Endothelial cell of umbilical vein (primary cell): Measurements from ENCODE around the gene UBE2E2. TPM values are rescaled to one million over a fixed set of nuclear protein-coding genes. Genes with fewer than 3 reads are reported as not detected.

Source experiments
- BruUV-seq: library from RNA; stranded (reverse); fragments of 400-500 nt; replicated peaks from 2 replicates; lab custom pipeline; 2021; lab: Mats Ljungman, UMichigan
- CTCF ChIA-PET: fragments of 300-600, 350-600 bp; sonication (Branson Sonifier 250); formaldehyde crosslinking; loops from one replicate; lab custom pipeline; 2021; ENCODE audit warnings: antibody characterized with exemption, inconsistent platforms; lab: Charles Lee
- POLR2A ChIA-PET: fragments of 300-600, 350-600 bp; sonication (Branson Sonifier 250); formaldehyde crosslinking; loops from one replicate; lab custom pipeline; 2021; ENCODE audit warnings: antibody characterized with exemption, inconsistent platforms; lab: Charles Lee
- DNase-seq: peaks from one replicate; pipeline ENCODE4 v3.0.0-alpha.2; 2011; ENCODE audit warnings: low read depth, low spot score
- FAIRE-seq: peaks from 2 replicates; lab custom pipeline; 2011; peaks lifted over from hg19 to GRCh38; lab: Jason Lieb, UNC
- H2AFZ ChIP-seq: 2 replicates; pipeline ENCODE4 v1.6.0; 2012; ENCODE audit warnings: low read depth, low read length, control low read depth, inconsistent platforms
- H3K27ac ChIP-seq: 2 replicates; pipeline ENCODE4 v1.5.1; 2011; ENCODE audit warnings: low read depth, mild to moderate bottlenecking, control low read depth, low read length, moderate library complexity; ENCODE audit not compliant: insufficient read depth
- H3K27me3 ChIP-seq, 2 experiments: 2 replicates each; pipeline versions ENCODE4 v1.6.0 to v1.6.1; 2011; ENCODE audit warnings: low read length in 2 of 2, mixed read lengths in 1 of 2; ENCODE audit not compliant: control insufficient read depth in 2 of 2, insufficient read depth in 2 of 2
- H3K36me3 ChIP-seq, 2 experiments: 2 replicates in 1 of 2; 3 replicates in 1 of 2; pipeline ENCODE4 v1.5.1; 2011; ENCODE audit warnings: low read length in 2 of 2, mild to moderate bottlenecking in 1 of 2, moderate library complexity in 1 of 2; ENCODE audit not compliant: control insufficient read depth in 2 of 2, insufficient read depth in 2 of 2; ENCODE audit errors: extremely low read depth in 1 of 2
- H3K4me1 ChIP-seq: 3 replicates; pipeline ENCODE4 v1.5.1; 2011; ENCODE audit warnings: mild to moderate bottlenecking, low read length; ENCODE audit not compliant: control insufficient read depth, insufficient read depth; ENCODE audit errors: extremely low read depth
- H3K4me2 ChIP-seq: 2 replicates; pipeline ENCODE4 v1.6.1; 2011; ENCODE audit warnings: low read length, control low read depth, mixed read lengths; ENCODE audit not compliant: insufficient read depth
- H3K4me3 ChIP-seq, 3 experiments: fragments of 200-600 bp in 1 of 3; sonication (generic), shearing (Covaris generic) in 1 of 3; replicated peaks in 1 of 3; 2 replicates each; pipeline ENCODE4 v1.5.1; 2011 to 2016; ENCODE audit warnings: control low read depth in 3 of 3, low read length in 3 of 3, mild to moderate bottlenecking in 2 of 3, inconsistent platforms in 1 of 3, low read depth in 1 of 3, moderate library complexity in 1 of 3; ENCODE audit not compliant: insufficient read depth in 1 of 3
- H3K79me2 ChIP-seq: 2 replicates; pipeline ENCODE4 v1.6.0; 2012; ENCODE audit warnings: low read length, inconsistent platforms; ENCODE audit not compliant: control insufficient read depth, insufficient read depth
- H3K9ac ChIP-seq: replicated peaks from 2 replicates; pipeline ENCODE3; 2011; ENCODE audit warnings: low read length, control low read depth; ENCODE audit not compliant: insufficient read depth; ENCODE audit errors: extremely low read depth
- H3K9me1 ChIP-seq: replicated peaks from 3 replicates; pipeline ENCODE4 v1.6.0; 2011; ENCODE audit warnings: mild to moderate bottlenecking, low read length; ENCODE audit not compliant: control insufficient read depth, insufficient read depth; ENCODE audit errors: extremely low read depth
- H3K9me3 ChIP-seq: replicated peaks from 2 replicates; pipeline ENCODE4 v1.5.1; 2012; ENCODE audit warnings: low read length, inconsistent platforms; ENCODE audit not compliant: control insufficient read depth, insufficient read depth
- H4K20me1 ChIP-seq: replicated peaks from 2 replicates; pipeline ENCODE3; 2011; ENCODE audit warnings: mild to moderate bottlenecking, low read length; ENCODE audit not compliant: control insufficient read depth, insufficient read depth; ENCODE audit errors: extremely low read depth
- EZH2 ChIP-seq: IDR thresholded peaks from 2 replicates; pipeline ENCODE4 v1.6.1; 2012; ENCODE audit warnings: borderline replicate concordance, low read depth, mild to moderate bottlenecking, moderate library complexity, low read length, inconsistent platforms; ENCODE audit not compliant: severe bottlenecking
- FOS ChIP-seq: IDR thresholded peaks from 2 replicates; pipeline ENCODE4 v1.6.1; 2011; ENCODE audit warnings: mild to moderate bottlenecking, low read length, moderate library complexity, borderline replicate concordance; ENCODE audit not compliant: insufficient read depth
- GATA2 ChIP-seq: IDR thresholded peaks from 2 replicates; pipeline ENCODE4 v1.7.0; 2011; ENCODE audit warnings: low read depth, mild to moderate bottlenecking, moderate library complexity, mixed read lengths, low read length; ENCODE audit not compliant: insufficient read length, insufficient read depth
- JUN ChIP-seq: IDR thresholded peaks from 2 replicates; pipeline ENCODE4 v1.6.1; 2011; ENCODE audit warnings: borderline replicate concordance, low read depth; ENCODE audit not compliant: insufficient read length, insufficient read depth
- MYC ChIP-seq: IDR thresholded peaks from one replicate; pipeline ENCODE4 v1.6.1; 2011; ENCODE audit warnings: mild to moderate bottlenecking, low read depth, low read length
- POLR2A ChIP-seq: IDR thresholded peaks from 2 replicates; pipeline ENCODE4 v1.6.1; 2012; ENCODE audit warnings: low read depth, mild to moderate bottlenecking, control low read depth, low read length
- POLR2AphosphoS5 ChIP-seq: IDR thresholded peaks from 2 replicates; pipeline ENCODE4 v1.6.1; 2012; ENCODE audit warnings: low read depth, mild to moderate bottlenecking, control low read depth, low read length, moderate library complexity; ENCODE audit not compliant: insufficient read depth
- dilution Hi-C: fragments of 300-500 bp; cut with MboI; formaldehyde crosslinking; loops from one replicate; pipeline ENCODE4 v1.15.0; 2019; ENCODE audit warnings: low sequenced_read_pairs; ENCODE audit not compliant: extremely low pct_ligation_motif_present
- intact Hi-C: fragments of 100-400 bp; cut with micrococcal nuclease; formaldehyde crosslinking; loops from one replicate; pipeline ENCODE4 v1.10.0; 2022
- polyA plus RNA-seq, 4 experiments: library from polyadenylated mRNA; depleted of rRNA in 3 of 4; stranded (reverse) in 3 of 4; unstranded in 1 of 4; fragments of >200 nt; gene quantifications; 2 replicates each; pipeline versions ENCODE4 v1.2.1 to v1.2.3, GENCODE V29; 2011 to 2012; ENCODE audit warnings: missing spikeins in 1 of 4
- total RNA-seq: library from RNA; stranded (reverse); gene quantifications from 2 replicates; pipeline ENCODE4 v1.2.3, GENCODE V29; 2021
- TF ChIP-seq, protein P1 (sequence below), 2 donors: IDR thresholded peaks; 1 replicate in 1 of 2; 2 replicates in 1 of 2; pipeline ENCODE4 v1.5.1; 2011; ENCODE audit warnings: low read length in 2 of 2, mild to moderate bottlenecking in 2 of 2, moderate library complexity in 2 of 2, control low read depth in 1 of 2, inconsistent platforms in 1 of 2, low read depth in 1 of 2; ENCODE audit not compliant: insufficient read depth in 1 of 2; ENCODE audit errors: extremely low read depth in 1 of 2
- TF ChIP-seq, protein P2 (sequence below): IDR thresholded peaks from 2 replicates; pipeline ENCODE4 v1.6.1; 2011; ENCODE audit not compliant: insufficient read depth, insufficient read length

The UBE2E2 gene
- total and polyA plus RNA-seq, 2 donors (not counting 3 experiments of a cell fraction or from before 2014, with no cell fraction given), result 37.0 to 45.4 TPM

GRCh38 chr3:23319366-23320312 lies 116.5 kb downstream of the UBE2E2 start:
- CTCF ChIA-PET, result no interaction called here
- intact Hi-C loops (loop anchor here (5.0 to 10.0 kb wide), 3 partner anchors 117 to 485 kb away; partner anchors contain the start of genes UBE2E1 and UBE2E2), dilution Hi-C loops (no loop called here)
- H3K27me3 ChIP-seq, result no peaks in the 10 kb centered on the region
- no peaks in the 10 kb centered on the region for H3K9me3 ChIP-seq
- DNase-seq, result no peak
- no peak overlapping the region for H2AFZ ChIP-seq
- H3K9ac ChIP-seq, result no peak overlapping the region
- TF ChIP-seq POLR2AphosphoS5, result no peak
- TF ChIP-seq FOS, result no peak
- TF ChIP-seq JUN, result no peak
- no peak for TF ChIP-seq EZH2
- TF ChIP-seq GATA2, result no peak
- no peak for TF ChIP-seq MYC
- TF ChIP-seq, protein P1, sequence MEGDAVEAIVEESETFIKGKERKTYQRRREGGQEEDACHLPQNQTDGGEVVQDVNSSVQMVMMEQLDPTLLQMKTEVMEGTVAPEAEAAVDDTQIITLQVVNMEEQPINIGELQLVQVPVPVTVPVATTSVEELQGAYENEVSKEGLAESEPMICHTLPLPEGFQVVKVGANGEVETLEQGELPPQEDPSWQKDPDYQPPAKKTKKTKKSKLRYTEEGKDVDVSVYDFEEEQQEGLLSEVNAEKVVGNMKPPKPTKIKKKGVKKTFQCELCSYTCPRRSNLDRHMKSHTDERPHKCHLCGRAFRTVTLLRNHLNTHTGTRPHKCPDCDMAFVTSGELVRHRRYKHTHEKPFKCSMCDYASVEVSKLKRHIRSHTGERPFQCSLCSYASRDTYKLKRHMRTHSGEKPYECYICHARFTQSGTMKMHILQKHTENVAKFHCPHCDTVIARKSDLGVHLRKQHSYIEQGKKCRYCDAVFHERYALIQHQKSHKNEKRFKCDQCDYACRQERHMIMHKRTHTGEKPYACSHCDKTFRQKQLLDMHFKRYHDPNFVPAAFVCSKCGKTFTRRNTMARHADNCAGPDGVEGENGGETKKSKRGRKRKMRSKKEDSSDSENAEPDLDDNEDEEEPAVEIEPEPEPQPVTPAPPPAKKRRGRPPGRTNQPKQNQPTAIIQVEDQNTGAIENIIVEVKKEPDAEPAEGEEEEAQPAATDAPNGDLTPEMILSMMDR (IDR thresholded peaks at IDR 0.05; ENCODE audit: extremely low read depth in 1 of 2, insufficient read depth in 1 of 2, low read depth in 1 of 2, low read length in 2 of 2), result no peak
- TF ChIP-seq, protein P2, sequence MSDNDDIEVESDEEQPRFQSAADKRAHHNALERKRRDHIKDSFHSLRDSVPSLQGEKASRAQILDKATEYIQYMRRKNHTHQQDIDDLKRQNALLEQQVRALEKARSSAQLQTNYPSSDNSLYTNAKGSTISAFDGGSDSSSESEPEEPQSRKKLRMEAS, result no peak
- no peak for TF ChIP-seq POLR2A
- no peaks in the 10 kb centered on the region for H3K36me3 ChIP-seq
- FAIRE-seq, result no peak
- no peaks in the 10 kb centered on the region for H3K9me1 ChIP-seq
- H3K4me2 ChIP-seq, result no peak overlapping the region
- H3K79me2 ChIP-seq, result peaks cover 4% of the 10 kb centered on the region
- no peaks in the 10 kb centered on the region for H4K20me1 ChIP-seq
- POLR2A ChIA-PET, result no interaction called here
- no TSS peak for BruUV-seq
- no peak overlapping the region for H3K4me3 ChIP-seq
- H3K4me1 ChIP-seq, result peaks cover 13% of the 10 kb centered on the region
- H3K27ac ChIP-seq, result no peak overlapping the region
